Endodermal cell (in vitro differentiated cells): ENCODE measurements around the gene FHAD1. TPM values are rescaled to one million over a fixed set of nuclear protein-coding genes. Genes with fewer than 3 reads are reported as not detected.

Experiments used
- DNase-seq: peaks from one replicate; pipeline ENCODE4 v3.0.0-alpha.2; 2017
- H3K27ac ChIP-seq: 2 replicates; pipeline ENCODE4 v1.5.1; 2013; ENCODE audit warnings: mild to moderate bottlenecking, low read depth, low read length, moderate library complexity
- H3K27me3 ChIP-seq: 2 replicates; pipeline ENCODE4 v1.6.1; 2013; ENCODE audit warnings: mild to moderate bottlenecking, low read length, moderate library complexity; ENCODE audit not compliant: insufficient read depth, control insufficient read depth, poor library complexity, severe bottlenecking
- H3K36me3 ChIP-seq: 2 replicates; pipeline ENCODE4 v1.7.0; 2013; ENCODE audit warnings: mild to moderate bottlenecking, low read length, moderate library complexity; ENCODE audit not compliant: control insufficient read depth, insufficient read depth
- H3K4me1 ChIP-seq: one replicate; pipeline ENCODE4 v1.7.0; 2013; ENCODE audit warnings: low read length; ENCODE audit not compliant: control insufficient read depth, insufficient read depth
- H3K4me3 ChIP-seq: 2 replicates; pipeline ENCODE4 v1.5.1; 2013; ENCODE audit warnings: mild to moderate bottlenecking, low read length, moderate library complexity
- H3K9ac ChIP-seq: 2 replicates; pipeline ENCODE4 v1.6.1; 2013; ENCODE audit warnings: mild to moderate bottlenecking, low read length, moderate library complexity; ENCODE audit not compliant: poor library complexity, severe bottlenecking; ENCODE audit errors: extremely low read depth
- H3K9me3 ChIP-seq: 2 replicates; pipeline ENCODE4 v1.6.1; 2013; ENCODE audit warnings: mild to moderate bottlenecking, low read length, moderate library complexity; ENCODE audit not compliant: control insufficient read depth
- H3K27ac Mint-ChIP-seq: 2 replicates; pipeline ENCODE4 v1.8.0; 2020; ENCODE audit warnings: mixed read lengths
- H3K27me3 Mint-ChIP-seq: 2 replicates; pipeline ENCODE4 v1.8.0; 2021; ENCODE audit warnings: mild to moderate bottlenecking, mixed read lengths; ENCODE audit not compliant: insufficient read depth
- H3K36me3 Mint-ChIP-seq: 2 replicates; pipeline ENCODE4 v1.8.0; 2020; ENCODE audit warnings: low read depth, mixed read lengths
- H3K4me1 Mint-ChIP-seq: 2 replicates; pipeline ENCODE4 v1.8.0; 2020; ENCODE audit warnings: mixed read lengths
- H3K4me3 Mint-ChIP-seq: 2 replicates; pipeline ENCODE4 v1.8.0; 2020; ENCODE audit warnings: mild to moderate bottlenecking, moderate library complexity, mixed read lengths
- H3K9me3 Mint-ChIP-seq: 2 replicates; pipeline ENCODE4 v1.8.0; 2020; ENCODE audit warnings: mild to moderate bottlenecking, mixed read lengths
- CTCF ChIP-seq: fragments of 200-600 bp; sonication (generic); conservative IDR thresholded peaks from 2 replicates; pipeline ENCODE4 v1.5.0; 2021; ENCODE audit warnings: antibody characterized with exemption, mild to moderate bottlenecking
- WGBS, 2 experiments: methylation state at CpG; one replicate each; pipeline versions ENCODE4 v1.1.5 to v1.1.7; 2013; ENCODE audit warnings: missing lambda C conversion rate in 2 of 2, mixed read lengths in 1 of 2; ENCODE audit not compliant: insufficient coverage in 1 of 2, insufficient read length in 1 of 2; 5-methylcytosine and 5-hydroxymethylcytosine counted together
- total RNA-seq, 2 donors: library from RNA; stranded (reverse); fragmentation: NEBNext Ultra II Directional in 1 of 2; extraction: Animal tissue kit (Norgen Biotek cat#: 25700) in 1 of 2; gene quantifications; 2 replicates in 1 of 2; 3 replicates in 1 of 2; pipeline ENCODE4 v1.2.1, GENCODE V29; 2021

The FHAD1 gene
- total RNA-seq, 2 donors from 2014 or later = 2.9 to 3.6 TPM

GRCh38 chr1:15445390-15446122 is 198.5 kb downstream of the FHAD1 start:
- no peak overlapping the region for H3K4me3 Mint-ChIP-seq
- H3K36me3 ChIP-seq = no peaks in the 10 kb centered on the region
- no peak for DNase-seq
- H3K27me3 ChIP-seq = no peaks in the 10 kb centered on the region
- no peaks in the 10 kb centered on the region for H3K4me1 ChIP-seq
- no peaks in the 10 kb centered on the region for H3K36me3 Mint-ChIP-seq
- 92 to 94% methylated on average over 5 to 14 of the region's 14 CpGs for WGBS, 2 experiments
- no peak overlapping the region for H3K27ac Mint-ChIP-seq
- H3K9me3 ChIP-seq = no peaks in the 10 kb centered on the region
- no peak for TF ChIP-seq CTCF
- H3K4me1 Mint-ChIP-seq = no peaks in the 10 kb centered on the region
- H3K9ac ChIP-seq = no peak overlapping the region
- H3K27me3 Mint-ChIP-seq = no peaks in the 10 kb centered on the region
- no peak overlapping the region for H3K27ac ChIP-seq
- H3K9me3 Mint-ChIP-seq = no peaks in the 10 kb centered on the region
- no peak overlapping the region for H3K4me3 ChIP-seq

GRCh38 chr1:15446212-15446611 is 199.2 kb downstream of the FHAD1 start:
- Mint-ChIP-seq H3K4me3 (no peak overlapping the region), H3K4me1 (no peaks in the 10 kb centered on the region), H3K9me3 (peaks cover 4% of the 10 kb centered on the region), H3K36me3 (no peaks in the 10 kb centered on the region), H3K27me3 (no peaks in the 10 kb centered on the region), H3K27ac (no peak overlapping the region)
- no peaks in the 10 kb centered on the region for H3K4me1 ChIP-seq
- H3K4me3 ChIP-seq = no peak overlapping the region
- H3K27me3 ChIP-seq = no peaks in the 10 kb centered on the region
- no peaks in the 10 kb centered on the region for H3K9me3 ChIP-seq
- 89 to 94% methylated on average over 3 to 4 of the region's 4 CpGs for WGBS, 2 experiments
- H3K36me3 ChIP-seq = no peaks in the 10 kb centered on the region
- no peak overlapping the region for H3K27ac ChIP-seq
- DNase-seq = no peak
- TF ChIP-seq CTCF = no peak
- no peak overlapping the region for H3K9ac ChIP-seq

Other genes starting within 250 kb of the FHAD1 start
- 10 to 100 TPM; 12.1 TPM for gene TMEM51, start 93.5 kb upstream of the FHAD1 start, total RNA-seq
- gene EFHD2, start 162.7 kb downstream of the FHAD1 start, total RNA-seq = 10 to 100 TPM; 36.7 to 47.6 TPM
- gene CTRC, start 191.2 kb downstream of the FHAD1 start, total RNA-seq = not detected
- gene CELA2A, start 209.5 kb downstream of the FHAD1 start, total RNA-seq = not detected
- gene CELA2B, start 228.9 kb downstream of the FHAD1 start, total RNA-seq = not detected